Left ventricle myocardium inferior (tissue), 1 donor: ENCODE results near the gene SNX9. TPM values are rescaled to one million over a fixed set of nuclear protein-coding genes. Genes with fewer than 3 reads are reported as not detected.

ENCODE experiments used
- DNase-seq: peaks from one replicate; pipeline ENCODE4 v3.0.0-alpha.2; 2020
- H3K27ac ChIP-seq: fragments of 200-600 bp; replicated peaks from 2 replicates; pipeline ENCODE4 v1.8.0; 2021
- H3K27me3 ChIP-seq: fragments of 200-600 bp; 2 replicates; pipeline ENCODE4 v1.8.0; 2021; ENCODE audit warnings: low read depth
- H3K36me3 ChIP-seq: fragments of 200-600 bp; 2 replicates; pipeline ENCODE4 v1.8.0; 2021
- H3K4me1 ChIP-seq: fragments of 200-600 bp; 2 replicates; pipeline ENCODE4 v1.8.0; 2021
- H3K4me3 ChIP-seq: fragments of 200-600 bp; 2 replicates; pipeline ENCODE4 v1.8.0; 2021; ENCODE audit warnings: mild to moderate bottlenecking, moderate library complexity
- H3K9me3 ChIP-seq: fragments of 200-600 bp; replicated peaks from 2 replicates; pipeline ENCODE4 v1.8.0; 2021
- CTCF ChIP-seq: fragments of 200-600 bp; IDR thresholded peaks from 2 replicates; pipeline ENCODE4 v1.8.0; 2021; ENCODE audit warnings: antibody characterized with exemption, mild to moderate bottlenecking, borderline replicate concordance
- intact Hi-C: fragments of 100-400 bp; cut with micrococcal nuclease; formaldehyde crosslinking; loops from one replicate; pipeline ENCODE4 v1.11.0; 2022
- total RNA-seq: library from RNA; stranded (reverse); fragmentation: NEBNext Ultra II Directional; extraction: Animal tissue kit (Norgen Biotek cat#: 25700); gene quantifications from one replicate; pipeline ENCODE4 v1.2.1, GENCODE V29; 2021
- donor health status: DM: no; HTN: yes; CAD: no; lungs with severe emphysema.

Gene SNX9
- total RNA-seq, 1 donor from 2014 or later: 31.9 TPM

- Histone ChIP-seq H3K9me3 (no peaks in the 10 kb centered on the region), H3K4me1 (peaks cover 11% of the 10 kb centered on the region), H3K27me3 (no peaks in the 10 kb centered on the region), H3K4me3 (no peak overlapping the region), H3K27ac (no peak overlapping the region), H3K36me3 (peaks cover 47% of the 10 kb centered on the region)
- no peak for DNase-seq
- intact Hi-C loops: no loop called here
- no peak for TF ChIP-seq CTCF
Observed at GRCh38 chr6:157879873-157880254, 56.8 kb downstream of the SNX9 start.

GRCh38 chr6:157880534-157880933 is 57.5 kb downstream of the SNX9 start:
- no peaks in the 10 kb centered on the region for H3K9me3 ChIP-seq
- intact Hi-C loops: no loop called here
- no peak overlapping the region for H3K4me3 ChIP-seq
- TF ChIP-seq CTCF: no peak
- H3K27me3 ChIP-seq: no peaks in the 10 kb centered on the region
- no peak for DNase-seq
- peaks cover 41% of the 10 kb centered on the region for H3K36me3 ChIP-seq
- peaks cover 18% of the 10 kb centered on the region for H3K4me1 ChIP-seq
- no peak overlapping the region for H3K27ac ChIP-seq

DNA sequence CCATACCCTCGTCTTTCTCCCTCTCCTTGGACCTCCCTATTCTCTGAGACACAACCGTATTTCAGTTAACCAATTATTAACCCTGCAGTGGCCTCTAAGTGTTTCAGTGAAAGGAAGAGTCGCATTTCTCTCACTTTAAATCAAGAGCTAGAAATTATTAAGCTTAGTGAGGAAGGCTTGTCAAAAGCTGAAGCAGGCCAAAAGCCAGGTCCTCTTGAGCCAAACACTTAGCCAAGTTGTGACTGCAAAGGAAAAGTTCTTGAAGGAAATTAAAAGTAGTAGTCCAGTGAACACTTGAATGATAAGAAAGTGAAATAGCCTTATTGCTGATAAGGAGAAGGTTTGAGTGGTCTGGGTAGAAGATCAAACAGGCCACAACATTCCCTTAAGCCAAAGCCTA is 58.3 kb downstream of the SNX9 start:
- Histone ChIP-seq H3K27ac (no peak overlapping the region), H3K4me1 (peaks cover 20% of the 10 kb centered on the region), H3K4me3 (no peak overlapping the region), H3K9me3 (no peaks in the 10 kb centered on the region), H3K36me3 (peaks cover 35% of the 10 kb centered on the region), H3K27me3 (no peaks in the 10 kb centered on the region)
- DNase-seq: no peak
- intact Hi-C loops: no loop called here
- no peak for TF ChIP-seq CTCF

GRCh38 chr6:157884756-157885155 is 61.7 kb downstream of the SNX9 start:
- H3K9me3 ChIP-seq: no peaks in the 10 kb centered on the region
- no peaks in the 10 kb centered on the region for H3K27me3 ChIP-seq
- no peak for TF ChIP-seq CTCF
- H3K4me1 ChIP-seq: peaks cover 20% of the 10 kb centered on the region
- no peak for DNase-seq
- no peak overlapping the region for H3K4me3 ChIP-seq
- intact Hi-C loops: no loop called here
- H3K36me3 ChIP-seq: peaks cover 35% of the 10 kb centered on the region
- no peak overlapping the region for H3K27ac ChIP-seq

DNA sequence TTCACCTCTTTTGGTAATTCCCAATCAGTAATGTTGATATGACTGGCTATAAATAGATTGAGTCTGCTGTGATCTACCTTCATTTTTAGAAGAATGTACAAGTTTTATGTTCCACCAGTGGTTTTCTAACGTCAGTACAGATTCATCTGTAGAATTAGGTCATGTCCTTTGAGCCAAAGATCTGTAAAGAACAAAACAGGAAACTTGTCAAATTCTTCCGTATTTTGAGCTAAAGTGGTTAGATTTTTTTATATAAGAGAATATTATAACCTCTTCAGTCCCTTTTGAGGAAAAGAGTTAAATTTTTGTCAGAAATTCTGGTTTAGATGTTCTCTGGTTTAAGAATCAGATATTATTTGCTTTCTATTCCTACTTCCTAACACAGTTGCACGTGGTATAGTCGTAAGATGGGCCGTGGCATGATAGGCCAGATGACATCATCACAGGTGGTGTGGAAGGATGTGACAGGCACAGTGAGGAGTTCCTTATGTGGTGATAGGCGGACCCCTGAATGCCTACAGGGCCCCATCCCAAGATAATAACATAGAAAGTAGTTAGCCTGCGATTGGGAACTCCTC is 62.3 kb downstream of the SNX9 start:
- TF ChIP-seq CTCF: no peak
- no peak overlapping the region for H3K4me3 ChIP-seq
- DNase-seq: no peak
- H3K9me3 ChIP-seq: no peaks in the 10 kb centered on the region
- peaks cover 39% of the 10 kb centered on the region for H3K36me3 ChIP-seq
- no peaks in the 10 kb centered on the region for H3K27me3 ChIP-seq
- H3K27ac ChIP-seq: no peak overlapping the region
- intact Hi-C loops: no loop called here
- peaks cover 20% of the 10 kb centered on the region for H3K4me1 ChIP-seq
